ENCODE data around the gene NME7.
A peak's percentile ranks its signal among the peaks of the same experiment; 100 is the strongest.
"Not testable (repeated sequence)": the region's sequence is repeated elsewhere in the genome, so short reads cannot be mapped to it uniquely, and the experiment has no call there.

NME7 gene

DNA sequence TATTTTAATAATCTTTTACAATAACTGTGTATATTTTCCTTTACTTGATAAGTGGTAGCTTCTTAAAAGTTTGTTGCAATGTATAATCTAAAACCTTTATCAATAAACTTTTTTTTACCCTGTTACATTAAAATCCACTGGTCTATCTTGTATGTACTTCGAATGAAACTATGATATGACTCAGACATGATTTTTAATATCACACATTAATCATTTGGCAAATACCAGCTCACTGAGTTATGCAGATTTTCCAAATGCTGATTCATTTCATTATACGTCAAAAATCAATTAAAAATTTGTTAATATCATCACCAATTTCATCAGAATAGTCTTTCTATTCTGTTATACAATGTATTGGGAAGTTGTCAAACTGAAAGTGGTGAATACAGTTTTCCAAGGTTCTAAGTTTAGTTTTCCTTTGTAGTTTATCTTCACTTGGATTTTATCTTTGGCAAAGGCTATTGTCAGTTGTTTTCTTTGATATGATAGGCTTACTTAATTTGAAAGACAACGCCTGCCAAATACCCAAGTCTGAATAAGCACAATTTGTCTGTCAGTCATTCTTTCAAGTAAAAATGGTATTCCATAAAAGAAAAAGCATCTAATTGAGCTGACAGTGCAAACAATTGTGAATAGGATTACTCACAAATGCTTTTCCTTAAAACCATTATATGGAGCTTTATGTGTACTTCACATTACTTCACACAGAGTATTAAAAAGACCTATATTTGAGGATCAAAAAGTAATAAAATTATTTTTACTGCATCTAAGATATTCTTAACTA is 127.0 kb downstream of the NME7 start:
- peak; percentile 37 for FAIRE-seq
- no peak for DNase-seq (ENCODE audit: insufficient read length, low spot score)

DNA sequence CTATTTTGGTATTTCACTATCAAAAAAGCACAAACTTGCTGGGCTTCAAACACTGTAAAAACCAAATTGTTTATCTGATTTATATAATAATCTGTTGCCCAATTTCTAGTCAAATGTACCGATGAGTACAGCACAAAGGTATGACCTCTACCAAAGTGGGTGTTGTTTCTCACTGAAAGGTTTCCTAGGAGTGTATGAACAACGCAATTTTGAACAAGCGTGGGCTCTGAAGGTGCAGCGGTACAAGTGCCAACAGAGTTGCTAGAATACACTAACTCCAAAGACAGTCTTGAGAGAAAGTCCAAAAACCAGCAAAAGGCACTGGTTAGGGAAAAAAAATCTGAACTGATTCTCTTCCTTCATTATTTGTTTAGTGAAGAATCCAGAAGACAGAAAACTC is 130.7 kb downstream of the NME7 start:
- DNase-seq (ENCODE audit: insufficient read length, low spot score): no peak
- FAIRE-seq: no peak

DNA sequence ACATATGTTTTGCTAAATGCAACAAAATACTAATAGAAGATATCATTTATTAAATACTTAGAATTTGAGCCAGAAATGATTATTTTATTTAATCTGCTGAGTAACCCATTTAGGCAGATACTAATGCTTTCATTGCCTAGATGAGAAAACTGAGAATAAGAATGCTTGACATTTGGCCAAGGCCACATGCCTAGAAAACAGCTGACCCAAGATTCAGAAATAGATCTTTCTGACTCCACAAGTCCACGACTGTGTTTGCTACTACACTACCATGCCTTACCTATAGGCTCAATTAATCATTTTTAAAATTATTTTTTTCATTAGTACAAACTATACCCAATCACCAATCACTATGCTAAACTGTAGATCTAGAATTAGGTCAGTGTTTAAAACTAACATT is 131.5 kb downstream of the NME7 start:
- no peak for DNase-seq (ENCODE audit: insufficient read length, low spot score)
- FAIRE-seq: no peak

DNA sequence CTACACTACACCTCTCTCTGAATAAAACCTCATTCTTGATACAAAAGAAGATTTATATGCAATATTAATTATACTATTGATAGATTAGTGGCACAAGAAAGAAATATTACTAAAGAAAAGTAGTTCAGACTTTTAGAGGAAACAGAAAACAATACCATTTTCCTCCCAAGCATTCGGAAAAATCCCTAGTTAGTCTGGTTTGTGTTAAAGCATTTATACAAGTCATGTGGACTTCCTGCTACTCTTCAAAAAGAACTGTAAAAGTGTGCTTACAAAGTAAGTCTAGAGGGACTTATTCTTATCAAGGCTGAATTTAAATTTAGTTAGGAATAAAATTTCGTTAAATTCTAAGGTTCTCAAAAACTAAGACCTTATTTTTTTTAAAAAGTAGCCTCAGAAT is 132.0 kb downstream of the NME7 start:
- no peak for FAIRE-seq
- DNase-seq (ENCODE audit: insufficient read length, low spot score): no peak

DNA sequence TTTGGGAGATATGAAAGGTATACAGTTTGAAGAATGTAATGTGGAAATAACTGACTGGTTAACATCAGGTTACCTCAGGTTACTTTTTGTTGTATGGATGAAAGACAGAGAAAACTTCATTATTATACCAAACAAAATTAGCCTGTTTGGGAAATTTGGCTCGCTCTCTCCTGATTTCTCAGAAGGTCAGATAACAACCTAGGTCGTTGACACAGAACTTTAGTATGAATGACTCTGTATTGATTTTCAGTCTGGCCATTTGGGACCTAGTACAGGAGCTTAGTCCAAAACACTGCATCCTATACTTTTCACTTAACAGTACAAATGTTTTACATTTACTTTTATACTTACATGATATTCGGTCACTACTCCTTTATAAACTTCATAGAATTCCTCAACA is 132.8 kb downstream of the NME7 start:
- no peak for DNase-seq (ENCODE audit: insufficient read length, low spot score)

DNA sequence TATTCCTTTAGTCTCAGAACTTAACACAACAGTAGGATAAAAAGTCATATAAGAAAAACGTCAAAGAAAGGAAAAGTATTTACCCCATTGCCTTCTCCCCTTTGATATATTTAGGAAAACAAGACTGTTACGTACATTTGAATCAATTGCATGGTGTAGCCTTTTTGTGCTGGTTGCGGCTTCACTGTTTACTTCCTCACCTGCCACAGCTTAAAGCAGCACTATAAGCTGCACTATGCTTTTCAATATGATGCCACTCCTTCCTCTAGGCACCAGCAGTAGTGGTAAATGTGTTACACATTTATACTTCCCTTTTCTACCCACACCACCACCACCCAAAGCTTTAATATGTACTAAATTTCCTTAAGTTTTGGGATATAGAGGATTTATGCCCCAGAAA is 150.0 kb downstream of the NME7 start:
- FAIRE-seq: peak; percentile 74
- DNase-seq (ENCODE audit: insufficient read length, low spot score): no peak

More for the DNA sequence above, 132.8 kb downstream of the NME7 start:
- FAIRE-seq: no peak

DNA sequence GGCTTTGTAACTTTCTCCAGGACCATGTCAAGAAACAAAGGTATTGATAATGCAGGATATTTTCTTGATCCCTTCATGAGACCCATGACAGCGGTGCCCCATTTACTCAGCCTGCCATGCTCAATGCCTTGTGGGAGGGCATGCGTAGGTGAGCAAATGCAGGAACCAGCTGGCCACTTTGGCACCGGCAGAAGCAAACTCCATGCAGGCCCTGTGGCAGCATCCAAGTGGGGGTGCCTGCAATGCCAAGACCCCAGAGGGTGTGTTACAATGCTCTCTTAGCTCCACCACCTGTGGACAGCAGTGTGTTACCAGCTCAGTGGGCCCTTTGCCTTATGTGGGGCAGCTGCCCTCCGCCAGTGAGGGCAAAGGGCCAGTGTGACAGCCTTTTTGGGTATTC is 153.0 kb downstream of the NME7 start:
- DNase-seq (ENCODE audit: insufficient read length, low spot score): no peak
- FAIRE-seq: no peak

DNA sequence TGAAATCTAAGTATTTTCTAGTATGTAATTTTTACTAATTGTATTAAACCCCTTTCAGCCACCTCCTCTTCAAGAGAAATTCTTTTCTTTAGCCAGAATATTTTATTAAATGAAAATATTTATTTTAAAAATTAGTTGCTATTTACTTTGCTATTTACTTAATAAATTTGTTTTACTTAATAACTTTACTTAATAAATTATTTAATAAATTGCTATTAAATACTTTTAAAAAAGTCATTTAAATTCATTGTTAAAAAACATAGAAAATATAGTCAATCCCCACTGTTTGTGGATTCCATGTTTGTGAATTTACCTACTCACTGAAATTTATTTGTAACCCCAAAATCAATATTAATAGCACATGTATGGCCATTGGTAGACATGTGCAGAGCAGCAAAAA is 155.5 kb downstream of the NME7 start:
- FAIRE-seq (no peak), DNase-seq (ENCODE audit: insufficient read length, low spot score) (no peak)

DNA sequence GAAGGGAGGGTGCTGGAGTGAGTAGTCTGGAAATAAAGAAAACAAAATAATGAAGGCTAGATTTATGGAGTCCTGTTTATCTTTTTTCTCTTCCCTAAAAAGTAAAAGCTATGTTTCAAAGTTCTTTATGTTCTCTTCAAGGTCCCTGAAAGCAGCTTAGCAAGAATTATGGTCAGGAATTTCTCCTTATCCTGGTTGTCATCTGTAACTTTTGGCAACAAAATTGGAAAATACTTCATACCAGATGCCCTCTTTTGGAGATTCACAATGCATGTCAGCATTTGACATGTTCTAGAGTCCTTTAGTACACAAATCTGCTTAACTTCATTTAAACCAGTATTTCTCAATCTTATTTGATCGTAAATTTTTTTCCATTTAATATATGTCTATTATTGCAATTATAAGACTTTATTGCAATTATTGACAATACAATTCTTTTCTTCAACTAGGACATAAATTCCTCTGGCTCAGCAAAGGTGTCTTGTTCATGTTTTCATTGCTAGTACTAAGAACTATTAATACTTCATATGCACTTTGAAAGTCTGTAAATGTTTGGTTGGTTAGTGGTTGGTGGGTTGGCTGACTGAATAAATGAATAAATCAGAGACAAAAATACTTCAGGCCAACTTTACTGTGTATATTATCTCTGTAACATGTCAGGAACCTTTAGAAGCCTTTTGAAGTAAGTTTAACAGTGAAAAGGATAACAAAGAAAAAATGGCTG is 159.6 kb downstream of the NME7 start:
- peak; percentile 26 for FAIRE-seq

DNA sequence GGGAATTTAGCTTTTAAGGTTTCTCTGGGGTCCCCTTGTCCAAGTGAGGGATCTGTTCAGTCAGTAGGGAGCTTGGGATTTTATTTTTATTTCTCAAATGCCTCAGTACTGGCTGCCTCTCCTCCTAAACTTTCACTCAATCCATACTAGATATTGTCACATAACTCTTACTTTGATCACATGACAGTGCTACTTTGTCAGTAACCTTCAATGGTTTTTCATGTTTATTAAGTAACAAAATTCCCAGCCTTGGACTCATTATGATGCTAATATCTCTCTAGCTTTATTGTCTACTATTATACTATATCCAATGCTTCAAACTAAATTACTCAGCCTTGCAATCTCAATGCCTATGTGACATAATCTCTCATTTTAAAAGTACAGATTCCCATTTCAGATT is 163.4 kb downstream of the NME7 start:
- no peak for DNase-seq (ENCODE audit: insufficient read length, low spot score)
- FAIRE-seq: no peak

More for the DNA sequence above, 159.6 kb downstream of the NME7 start:
- DNase-seq (ENCODE audit: insufficient read length, low spot score): no peak

DNA sequence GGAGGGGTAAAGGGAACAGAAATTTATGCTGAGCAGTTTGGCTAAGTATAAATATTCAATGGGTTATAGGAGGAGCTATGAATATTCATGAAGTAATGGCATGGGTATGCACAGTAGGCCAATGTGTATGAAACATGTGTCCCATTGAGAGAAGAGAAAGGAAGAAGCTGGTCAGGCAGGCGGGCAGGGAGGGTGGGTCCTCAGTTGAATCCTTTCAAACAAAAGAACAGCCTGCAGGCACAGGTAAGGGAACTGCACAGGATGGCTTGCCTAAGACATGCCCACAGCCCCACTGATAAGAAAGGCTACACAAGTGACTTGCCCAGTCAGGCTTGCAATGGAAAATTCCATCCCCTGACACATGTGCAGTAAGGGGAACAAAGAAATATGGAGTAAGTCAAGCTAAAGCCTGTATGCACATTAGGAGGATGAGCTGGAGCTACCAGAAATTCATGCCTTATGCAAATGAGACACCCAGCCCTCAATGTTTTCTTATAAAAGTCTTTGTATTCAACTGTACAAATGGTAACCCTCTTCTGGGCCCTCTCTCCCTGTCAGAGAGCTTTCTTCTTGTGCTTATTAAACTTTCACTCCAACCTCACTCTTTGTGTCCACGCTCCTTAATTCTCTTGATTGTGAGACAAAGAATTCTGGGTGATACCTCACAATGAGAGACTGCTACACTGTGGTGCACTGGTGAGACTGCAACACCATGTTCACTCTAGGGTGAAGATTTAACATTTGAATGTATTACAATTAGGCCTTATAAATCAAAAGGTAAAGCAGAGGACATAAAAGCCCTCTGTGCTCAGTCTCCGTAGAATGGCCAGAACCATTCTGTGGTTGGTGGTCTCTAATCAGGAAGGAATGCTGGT is 164.6 kb downstream of the NME7 start:
- DNase-seq (ENCODE audit: insufficient read length, low spot score) (no peak), FAIRE-seq (no peak)

DNA sequence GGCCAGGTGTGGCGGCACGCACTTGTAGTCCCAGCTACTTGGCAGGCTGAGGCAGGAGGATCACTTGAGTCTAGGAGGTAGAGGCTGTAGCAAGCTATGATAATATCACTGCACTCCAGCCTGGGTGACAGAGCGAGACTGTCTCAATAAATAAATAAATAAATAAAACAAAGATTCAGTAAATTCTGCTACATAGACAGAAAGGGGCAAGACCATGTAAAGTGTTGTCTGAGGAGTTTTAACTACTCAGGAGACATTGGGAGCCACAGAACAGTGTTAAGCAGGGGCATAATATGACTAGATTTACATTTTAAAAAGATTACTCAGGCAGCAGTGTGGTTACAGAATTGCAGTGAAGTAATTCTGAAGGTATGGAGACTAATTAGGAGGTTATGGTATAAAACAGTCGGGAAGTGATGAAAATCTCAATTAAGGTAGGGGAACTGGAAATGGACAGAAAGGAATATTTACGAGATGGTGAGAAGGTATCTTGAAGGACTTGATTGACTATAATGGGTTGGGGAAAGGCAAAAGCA is 166.4 kb downstream of the NME7 start:
- FAIRE-seq: no peak
- no peak for DNase-seq (ENCODE audit: insufficient read length, low spot score)

DNA sequence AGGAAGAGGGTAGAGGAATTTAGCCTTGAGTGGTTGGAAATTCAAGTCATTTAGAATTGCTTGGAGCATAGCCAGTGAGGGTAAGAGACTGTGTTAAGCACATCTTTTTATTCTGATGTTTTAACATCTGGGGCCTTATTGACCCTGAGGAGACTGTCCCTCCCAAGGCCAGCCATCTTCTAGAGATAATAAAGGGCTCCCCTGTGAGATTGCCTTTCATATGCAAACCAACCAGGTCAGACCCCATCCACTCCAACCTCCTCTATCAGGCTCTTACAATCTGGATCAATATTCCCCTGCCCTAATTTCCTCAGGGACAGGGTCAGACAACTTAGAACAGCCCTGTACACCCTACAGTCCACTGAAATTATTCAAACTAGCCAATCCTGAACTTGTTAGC is 167.3 kb downstream of the NME7 start:
- DNase-seq (ENCODE audit: insufficient read length, low spot score) (no peak), FAIRE-seq (no peak)

DNA sequence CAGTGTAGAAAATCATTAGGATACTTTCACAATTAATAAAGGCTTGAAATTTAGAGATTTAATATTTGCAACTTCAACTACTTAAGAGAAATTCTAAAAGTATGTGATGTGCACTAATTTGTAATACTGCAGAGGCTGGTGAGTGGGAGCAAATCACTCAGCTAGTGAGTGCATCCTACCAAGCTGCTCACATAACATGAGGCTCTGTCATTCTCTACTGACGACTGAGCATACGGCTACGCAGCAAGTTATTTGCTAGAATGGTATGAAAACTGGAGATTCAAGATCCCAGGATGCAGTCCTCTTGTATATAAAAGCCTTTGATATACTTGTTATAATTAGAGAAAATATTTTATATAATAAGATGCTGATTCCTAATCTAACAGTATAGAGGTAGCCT is 171.0 kb downstream of the NME7 start:
- FAIRE-seq: no peak
- DNase-seq (ENCODE audit: insufficient read length, low spot score): no peak

DNA sequence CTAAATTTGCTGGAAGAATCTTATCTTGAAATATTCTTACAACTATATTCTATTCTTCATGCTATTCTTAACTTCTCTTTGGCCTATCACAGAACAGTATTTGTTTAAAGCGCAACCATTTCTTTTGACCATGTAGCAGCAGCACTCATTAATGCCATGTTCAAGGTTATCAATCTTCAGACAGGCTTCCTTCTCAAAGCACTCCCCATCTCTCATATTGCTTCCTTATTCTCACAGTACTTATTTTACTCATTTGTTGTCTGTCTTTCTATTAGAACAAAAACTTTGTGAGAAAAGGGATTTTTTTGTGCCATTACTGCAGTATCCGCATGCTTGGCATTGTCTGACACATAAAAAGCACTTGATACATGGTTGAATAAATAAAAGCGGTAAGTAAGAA is 171.4 kb downstream of the NME7 start:
- peak; percentile 53 for FAIRE-seq
- DNase-seq (ENCODE audit: insufficient read length, low spot score): no peak

DNA sequence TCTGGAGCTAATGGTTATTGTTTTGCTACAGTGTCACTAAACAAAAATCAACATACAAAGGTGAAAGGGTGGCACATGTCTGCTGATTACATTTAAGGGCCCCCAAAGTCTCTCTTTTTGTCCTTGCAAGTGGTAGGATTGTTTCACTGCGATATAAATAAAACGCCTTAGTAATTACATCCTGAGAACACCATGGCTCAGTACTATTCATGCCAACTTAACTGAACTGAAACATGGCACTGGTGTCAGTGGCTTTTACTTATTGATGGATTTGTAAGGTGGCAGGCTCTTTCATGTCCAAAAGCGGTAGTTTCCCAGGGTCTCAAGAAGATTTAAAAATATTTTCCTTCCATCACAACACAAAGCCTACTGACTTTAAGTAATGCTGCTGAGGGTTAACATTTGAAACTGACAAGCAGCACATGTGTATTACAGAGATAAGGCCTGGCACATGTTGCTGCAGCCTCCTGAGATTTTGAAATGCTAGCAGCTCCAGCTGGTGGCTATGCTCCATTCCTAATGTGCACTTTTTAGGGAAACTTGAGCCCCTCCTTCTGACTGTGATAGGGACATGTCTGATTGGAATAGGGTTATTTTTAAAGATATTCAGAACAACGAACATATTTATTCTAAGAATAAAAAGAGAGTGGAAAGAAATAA is 174.3 kb downstream of the NME7 start:
- no peak for DNase-seq (ENCODE audit: insufficient read length, low spot score)
- FAIRE-seq: no peak

DNA sequence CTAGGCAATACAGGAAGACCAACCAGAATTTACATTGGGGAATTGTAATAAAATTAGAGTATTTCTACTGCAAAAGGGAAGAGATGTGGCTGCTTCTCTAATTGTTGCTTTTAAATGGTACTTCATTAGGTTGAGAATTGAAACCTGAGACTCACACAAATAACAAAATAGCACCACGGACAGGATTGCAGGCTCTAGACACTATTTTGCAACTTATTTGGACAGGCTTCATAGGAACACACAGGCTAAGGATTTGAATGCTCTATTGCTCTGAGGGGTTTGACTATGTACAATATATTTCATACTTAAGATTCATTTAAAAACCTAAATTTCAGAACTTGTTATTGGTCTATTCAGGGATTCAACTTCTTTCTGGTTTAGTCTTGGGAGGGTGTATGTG is 181.5 kb downstream of the NME7 start:
- no peak for DNase-seq (ENCODE audit: insufficient read length, low spot score)
- FAIRE-seq: no peak

DNA sequence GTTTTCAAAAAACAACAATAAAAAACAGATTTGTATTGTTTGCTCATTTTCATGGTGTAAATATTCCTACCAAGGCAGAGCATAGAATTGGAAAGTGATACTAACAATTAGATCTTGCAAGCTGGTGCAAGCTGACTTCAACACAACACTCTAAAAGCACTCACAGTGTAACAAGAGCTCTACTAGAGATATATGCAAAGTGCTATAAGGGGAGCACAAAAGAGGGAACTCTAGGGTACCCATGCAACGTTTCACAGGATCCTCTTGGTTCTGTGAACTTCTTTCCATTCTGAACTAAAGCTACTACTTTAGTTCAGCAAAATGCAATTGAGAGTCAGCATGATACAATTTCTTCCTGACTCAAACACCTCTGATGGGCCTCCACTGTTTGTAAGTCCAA is 182.8 kb downstream of the NME7 start:
- no peak for DNase-seq (ENCODE audit: insufficient read length, low spot score)

DNA sequence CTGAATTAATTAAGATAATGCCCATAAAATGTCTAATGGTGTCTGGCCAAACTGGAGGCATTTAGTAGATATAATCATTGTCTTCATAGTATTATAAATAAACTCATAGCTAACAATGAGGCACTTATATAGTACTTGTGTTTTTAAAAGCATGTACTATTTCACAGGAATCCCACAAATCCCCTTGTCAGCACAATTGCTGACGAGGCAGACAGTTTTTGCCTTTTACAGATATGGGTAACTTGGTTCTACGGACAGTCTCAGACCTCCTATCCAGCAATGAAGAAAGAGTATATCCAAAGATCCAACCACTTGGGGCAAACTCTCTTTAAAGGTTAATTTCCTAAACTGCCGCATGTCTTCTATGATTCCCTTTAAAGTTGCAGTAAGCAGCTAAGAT is 187.4 kb downstream of the NME7 start:
- DNase-seq (ENCODE audit: insufficient read length, low spot score): no peak
- no peak for FAIRE-seq

More for the DNA sequence above, 182.8 kb downstream of the NME7 start:
- no peak for FAIRE-seq

DNA sequence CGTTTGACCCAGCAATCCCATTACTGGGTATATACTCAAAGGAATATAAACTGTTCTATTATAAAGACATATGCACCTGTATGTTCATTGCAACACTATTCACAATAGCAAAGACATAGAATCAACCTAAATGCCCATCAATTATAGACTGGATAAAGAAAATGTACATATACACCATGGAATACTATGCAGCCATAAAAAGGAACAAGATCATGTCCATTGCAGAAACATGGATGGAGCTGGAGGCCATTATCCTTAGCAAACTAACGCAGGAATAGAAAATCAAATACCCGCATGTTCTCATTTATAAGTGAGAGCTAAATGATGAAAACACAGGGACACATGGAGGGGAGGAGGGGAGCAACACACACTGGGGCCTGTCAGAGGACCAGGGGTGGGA is 188.2 kb downstream of the NME7 start:
- FAIRE-seq; DNase-seq (ENCODE audit: insufficient read length, low spot score): not testable (repeated sequence)

DNA sequence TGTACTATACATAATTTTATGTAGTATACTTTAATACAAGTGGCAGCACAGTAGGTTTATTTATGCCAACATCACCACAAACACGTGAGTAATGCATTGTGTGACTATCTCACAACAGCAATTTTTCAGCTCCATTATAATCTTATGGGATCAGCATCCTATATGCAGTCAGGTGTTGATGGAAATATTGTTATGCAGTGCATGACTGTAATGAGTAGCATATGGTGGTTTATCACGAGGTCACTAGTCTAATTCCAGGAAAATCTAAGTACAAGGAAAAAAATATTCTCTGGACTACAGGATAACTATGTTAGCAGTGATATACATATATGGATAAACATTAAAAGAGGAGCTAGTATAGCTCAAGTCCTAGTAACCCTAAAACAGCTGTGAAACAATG is 192.1 kb downstream of the NME7 start:
- no peak for FAIRE-seq
- no peak for DNase-seq (ENCODE audit: insufficient read length, low spot score)

All from GM19239 (cell line).